Skin epidermis (tissue), 12 donors: ENCODE data around the gene CDK5.
"Not testable (repeated sequence)": the region's sequence is repeated elsewhere in the genome, so short reads cannot be mapped to it uniquely, and the experiment has no call there.

Source experiments
- H3K27ac ChIP-seq, 21 experiments: fragments of 200-600 bp; sonication (generic) in 11 of 21; one replicate each; pipeline ENCODE4 v1.5.0; 2020; ENCODE audit warnings: mild to moderate bottlenecking in 3 of 21, inconsistent platforms in 2 of 21, moderate library complexity in 2 of 21
- H3K4me3 ChIP-seq, 7 experiments: fragments of 200-600 bp; sonication (generic) in 2 of 7; one replicate each; pipeline ENCODE4 v1.5.0; 2020; ENCODE audit warnings: inconsistent platforms in 2 of 7, mild to moderate bottlenecking in 2 of 7, moderate library complexity in 1 of 7

CDK5 gene

DNA sequence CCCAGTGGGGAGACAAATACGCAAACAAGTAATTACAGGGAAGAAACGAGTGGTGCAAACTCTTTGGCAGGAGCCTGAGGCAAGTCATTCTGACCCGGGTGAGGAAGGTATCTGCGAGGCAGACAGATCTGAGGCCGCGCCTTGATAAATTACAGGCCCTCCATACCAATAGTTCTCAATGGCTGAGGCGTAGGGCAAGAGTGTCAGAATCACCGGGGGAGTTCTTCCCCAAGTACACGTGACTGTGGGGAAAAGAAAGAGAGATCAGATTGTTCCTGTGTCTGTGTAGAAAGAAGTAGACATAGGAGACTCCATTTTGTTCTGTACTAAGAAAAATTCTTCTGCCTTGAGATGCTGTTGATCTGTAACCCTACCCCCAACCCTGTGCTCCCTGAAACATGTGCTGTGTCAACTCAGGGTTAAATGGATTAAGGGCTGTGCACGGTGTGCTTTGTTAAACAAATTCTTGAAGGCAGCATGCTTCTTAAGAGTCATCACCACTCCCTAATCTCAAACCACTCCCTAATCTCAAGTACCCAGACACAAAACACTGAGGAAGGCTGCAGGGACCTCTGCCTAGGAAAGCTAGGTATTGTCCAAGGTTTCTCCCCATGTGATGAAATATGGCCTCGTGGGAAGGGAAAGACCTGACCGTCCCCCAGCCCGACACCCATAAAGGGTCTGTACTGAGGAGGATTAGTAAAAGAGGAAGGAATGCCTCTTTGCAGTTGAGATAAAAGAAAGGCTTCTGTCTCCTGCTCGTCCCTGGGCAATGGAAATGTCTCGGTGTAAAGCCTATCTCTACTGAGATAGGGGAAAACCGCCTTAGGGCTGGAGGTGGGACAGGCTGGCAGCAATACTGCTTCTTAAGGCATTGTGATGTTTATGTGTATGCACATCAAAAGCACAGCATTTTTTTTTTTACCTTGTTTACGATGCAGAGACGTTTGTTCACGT is 30.6 kb downstream of the CDK5 start:
- H3K4me3 ChIP-seq: peak overlapping the region in 2 of 7 experiments; percentile 67 to 80
- H3K27ac ChIP-seq: peak overlapping the region in 17 of 21 experiments; percentile 57 to 90 (median 81)

DNA sequence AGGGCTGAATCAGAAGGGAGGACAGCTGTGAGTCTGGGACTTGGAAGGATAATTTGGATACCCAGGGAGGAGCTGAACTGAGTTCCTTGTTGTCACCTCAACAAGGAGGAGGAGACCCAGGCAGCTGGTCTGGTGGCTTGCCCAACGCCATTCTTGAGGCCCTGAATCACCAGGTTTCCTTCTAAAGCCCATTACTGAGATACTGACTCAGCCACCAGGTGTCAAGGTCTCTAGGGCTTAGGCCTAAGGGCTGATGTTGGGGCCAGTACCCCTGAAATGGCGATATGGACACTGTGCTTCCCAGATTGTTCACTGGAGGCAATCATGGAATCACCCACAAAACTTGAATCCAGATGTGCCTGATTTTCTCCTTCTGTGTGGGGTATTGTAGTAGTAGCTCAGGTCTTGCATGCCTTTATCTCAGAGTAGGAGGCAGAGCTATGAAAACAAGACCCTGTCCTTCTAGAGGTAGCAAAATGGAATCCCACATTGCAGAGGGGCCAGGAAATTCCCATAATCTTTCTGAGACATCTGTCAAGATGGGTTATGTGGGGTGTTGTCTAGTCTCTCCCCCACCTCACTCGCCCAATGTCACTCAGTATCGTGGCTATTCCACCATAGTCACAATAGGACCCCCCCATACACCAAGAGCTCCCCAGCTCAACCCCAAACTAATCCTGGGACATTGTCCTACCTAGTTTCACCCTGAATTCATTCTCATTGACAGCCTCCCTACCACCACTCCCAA is 31.6 kb downstream of the CDK5 start:
- Histone ChIP-seq H3K4me3 (no peak overlapping the region), H3K27ac (peak overlapping the region in 1 of 21 experiments; percentile 9)

DNA sequence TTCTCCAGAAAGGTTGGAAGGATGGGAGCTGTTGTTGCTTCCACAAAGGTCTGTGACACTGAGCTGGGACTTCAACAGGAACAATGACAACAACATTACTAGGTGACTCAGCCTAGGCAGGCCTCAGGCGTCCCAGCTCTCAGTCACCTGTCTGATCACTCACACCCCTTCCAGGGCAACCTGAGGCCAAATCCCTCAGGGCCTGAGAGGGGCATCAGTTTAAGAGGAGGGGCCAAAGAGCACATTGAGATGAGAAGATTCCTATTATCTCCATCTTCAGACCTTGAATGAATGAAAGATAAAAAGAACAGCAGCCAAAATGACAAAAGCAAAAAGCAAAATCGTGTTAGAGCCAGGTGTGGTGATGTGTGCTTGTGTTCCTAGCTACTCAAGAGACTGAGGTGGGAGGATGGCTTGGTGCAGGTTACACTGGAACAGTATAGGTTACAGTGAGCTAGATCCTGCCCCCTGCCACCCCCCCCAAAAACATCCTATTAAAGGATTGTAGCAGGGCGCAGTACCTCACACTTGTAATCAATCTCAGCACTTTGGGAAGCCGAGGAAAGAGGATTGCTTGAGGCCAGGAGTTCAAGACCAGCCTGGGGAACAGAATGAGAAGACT is 33.2 kb downstream of the CDK5 start, which contains the start of gene ATG9B:
ATG9B (minus strand) TSS at position 60 of the 622 bp plus-strand sequence. CDS start 71 bp downstream, outside the sequence.
- peak within 1 kb of the TSS in 1 of 21 experiments; percentile 46 for H3K27ac ChIP-seq

DNA sequence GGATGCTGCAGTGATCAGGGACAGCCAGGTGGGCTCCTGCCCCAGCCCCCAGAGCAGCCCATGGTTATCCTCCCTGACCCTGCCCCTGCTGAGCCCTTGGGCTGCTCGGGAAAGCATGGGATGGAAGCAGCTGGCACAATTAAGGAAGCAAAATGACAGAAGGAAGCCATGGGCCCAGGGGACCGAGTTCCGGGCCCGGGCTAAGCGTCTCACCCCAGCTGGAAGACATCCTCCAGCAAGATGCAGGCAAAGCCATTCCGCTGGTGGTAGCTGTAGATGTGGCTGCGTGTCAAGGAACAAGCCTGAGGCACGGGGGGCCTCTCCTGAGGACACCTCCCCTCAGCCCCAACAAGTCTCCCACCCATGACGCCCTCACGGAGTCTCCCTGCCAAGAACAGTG is 34.5 kb downstream of the CDK5 start:
- Histone ChIP-seq H3K4me3 (no peak overlapping the region), H3K27ac (no peak overlapping the region)

More for the DNA sequence above, 33.2 kb downstream of the CDK5 start, which contains the start of gene ATG9B:
- H3K4me3 ChIP-seq: no peak within 1 kb of the TSS

DNA sequence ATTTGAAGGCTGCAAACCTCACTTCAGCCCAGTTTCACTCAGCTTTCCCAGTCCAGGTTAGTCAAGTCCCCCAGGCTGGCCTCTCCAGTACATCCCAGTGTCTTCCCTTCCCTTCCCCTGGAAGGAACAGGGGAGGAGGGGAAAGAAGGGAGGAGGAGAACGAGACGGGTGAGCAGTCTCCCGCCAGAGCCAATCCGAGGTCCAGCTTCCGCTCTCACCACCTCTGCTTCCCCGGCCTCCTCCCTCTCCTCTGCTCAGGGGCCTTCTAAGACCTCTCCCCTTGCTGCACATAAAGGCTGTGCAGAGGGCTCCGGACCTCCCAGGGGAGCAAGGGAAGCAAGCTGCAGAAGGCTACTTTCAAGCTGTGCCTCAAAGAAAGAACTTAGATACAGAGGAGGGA is 37.5 kb downstream of the CDK5 start:
- H3K4me3 ChIP-seq: no peak overlapping the region
- H3K27ac ChIP-seq: no peak overlapping the region

DNA sequence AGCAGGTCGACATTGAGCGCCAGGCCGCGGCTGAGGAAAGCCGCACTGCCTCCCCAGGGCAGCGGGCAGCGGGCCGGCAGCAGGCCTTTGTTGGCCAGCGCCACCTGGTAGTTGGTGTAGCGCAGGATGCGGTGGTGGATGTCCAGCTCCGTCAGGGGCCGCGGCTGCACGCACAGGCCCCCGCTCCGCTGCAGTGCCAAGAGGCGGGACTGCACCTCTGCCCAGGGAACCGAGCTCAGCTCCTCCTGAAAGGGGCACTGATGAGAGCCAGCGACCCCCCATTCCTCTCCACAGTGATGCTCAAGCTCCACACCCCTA is 38.6 kb downstream of the CDK5 start:
- Histone ChIP-seq H3K27ac (no peak overlapping the region), H3K4me3 (peak overlapping the region in 5 of 7 experiments; percentile 13 to 29 (median 16))

GRCh38 chr7:151018421-151019129 is 39.1 kb downstream of the CDK5 start:
- Histone ChIP-seq H3K27ac (no peak overlapping the region), H3K4me3 (peak overlapping the region; percentile 8 to 29 (median 14))

DNA sequence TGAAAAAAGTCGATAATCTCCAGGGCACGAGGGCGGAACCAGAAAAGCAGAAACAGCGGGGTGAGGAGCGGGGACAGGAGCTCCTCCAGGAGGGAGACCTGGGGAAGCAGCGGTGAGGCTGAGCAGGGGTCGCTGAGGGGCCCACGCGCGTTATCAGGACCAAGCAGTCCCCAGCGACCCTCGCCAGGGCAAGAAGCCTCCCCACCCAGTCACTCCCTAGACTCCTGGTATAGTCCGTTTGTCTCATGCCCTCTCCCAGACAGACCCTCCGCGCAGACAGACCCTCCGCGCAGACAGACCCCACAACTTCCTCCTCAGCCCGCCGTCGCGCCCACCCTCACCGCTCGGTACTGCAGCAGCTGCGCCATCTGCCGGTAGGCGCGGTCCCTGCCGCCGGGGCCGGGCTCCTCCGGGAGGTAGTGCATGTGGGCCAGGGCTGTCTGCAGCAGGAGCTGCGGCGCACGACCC is 39.7 kb downstream of the CDK5 start:
- H3K27ac ChIP-seq: peak overlapping the region in 1 of 21 experiments; percentile 1
- peak overlapping the region in 5 of 7 experiments; percentile 0 to 29 (median 14) for H3K4me3 ChIP-seq

DNA sequence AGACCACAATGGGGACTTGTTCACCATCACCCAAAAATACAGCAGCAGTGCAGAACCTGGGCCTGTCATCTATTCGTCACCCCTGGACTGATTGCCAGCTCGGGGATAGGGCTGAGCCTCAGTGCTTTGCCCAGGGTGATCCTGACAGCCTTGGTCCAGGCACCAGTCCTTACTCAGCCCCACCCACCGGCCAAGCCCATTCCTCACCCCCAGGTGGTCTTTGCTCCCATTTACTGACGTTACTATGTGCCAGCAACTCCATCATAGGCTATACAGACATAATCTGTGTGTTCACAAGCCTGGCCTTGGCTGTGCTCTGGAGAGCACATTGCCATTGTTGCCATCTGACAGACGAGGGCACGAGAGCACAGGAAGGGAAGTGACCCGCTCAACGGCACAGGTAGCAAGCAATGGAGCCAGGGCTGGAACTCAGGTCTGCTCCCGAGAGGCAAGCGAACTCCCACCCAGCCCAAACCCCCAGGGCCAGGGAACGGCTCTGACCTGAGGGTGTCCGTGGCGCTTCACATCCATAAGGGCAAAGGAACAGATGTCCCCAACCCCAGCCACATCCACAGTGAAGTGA is 40.2 kb downstream of the CDK5 start:
- Histone ChIP-seq H3K4me3 (peak overlapping the region in 2 of 7 experiments; percentile 14 to 19), H3K27ac (peak overlapping the region in 1 of 21 experiments; percentile 1)

DNA sequence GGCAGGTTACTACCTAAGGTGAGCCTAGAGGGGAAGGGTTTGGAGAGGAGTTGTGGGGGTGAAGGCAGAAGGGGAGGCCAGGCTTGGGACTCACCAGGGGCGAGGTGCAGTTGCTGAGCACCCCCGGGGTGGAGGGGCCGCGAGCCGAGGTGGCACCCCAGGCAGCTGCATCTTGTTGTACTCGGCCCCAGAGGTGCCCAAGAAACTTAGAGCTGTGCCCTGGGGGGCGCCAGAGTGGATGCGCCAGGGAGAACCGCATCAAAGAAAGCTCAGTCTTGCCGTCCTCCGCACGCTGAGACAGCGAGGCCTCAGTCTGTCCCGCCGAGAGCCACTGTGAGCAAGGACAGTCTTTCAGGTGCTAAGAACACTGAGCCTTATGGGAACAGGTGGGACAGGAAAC is 40.8 kb downstream of the CDK5 start:
- Histone ChIP-seq H3K4me3 (no peak overlapping the region), H3K27ac (no peak overlapping the region)

DNA sequence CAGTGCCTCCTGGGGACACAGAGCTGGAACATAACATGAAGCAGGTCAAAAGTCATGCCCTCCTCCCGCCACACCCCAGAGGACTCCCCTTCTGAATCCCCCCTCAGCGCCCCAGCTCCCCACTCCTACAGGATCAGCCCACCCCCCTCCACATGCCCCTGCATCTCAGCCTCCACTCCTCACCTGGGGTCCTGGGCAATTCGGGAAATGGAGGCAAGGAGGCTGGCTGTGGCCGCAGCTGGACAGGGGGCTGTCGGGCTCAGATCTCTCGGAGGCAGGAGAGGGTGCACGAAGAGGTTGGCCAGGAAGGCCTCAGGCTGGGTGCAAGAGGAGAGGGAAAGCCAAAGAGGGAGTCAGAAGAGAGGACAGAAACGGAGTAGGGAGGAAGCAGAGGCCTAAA is 41.2 kb downstream of the CDK5 start:
- Histone ChIP-seq H3K4me3 (no peak overlapping the region), H3K27ac (no peak overlapping the region)

GRCh38 chr7:151015967-151016366 is 41.7 kb downstream of the CDK5 start:
- Histone ChIP-seq H3K4me3 (no peak overlapping the region), H3K27ac (no peak overlapping the region)

GRCh38 chr7:151014950-151015349 is 42.7 kb downstream of the CDK5 start:
- Histone ChIP-seq H3K4me3 (no peak overlapping the region), H3K27ac (peak overlapping the region in 4 of 21 experiments; percentile 6 to 83 (median 22))

DNA sequence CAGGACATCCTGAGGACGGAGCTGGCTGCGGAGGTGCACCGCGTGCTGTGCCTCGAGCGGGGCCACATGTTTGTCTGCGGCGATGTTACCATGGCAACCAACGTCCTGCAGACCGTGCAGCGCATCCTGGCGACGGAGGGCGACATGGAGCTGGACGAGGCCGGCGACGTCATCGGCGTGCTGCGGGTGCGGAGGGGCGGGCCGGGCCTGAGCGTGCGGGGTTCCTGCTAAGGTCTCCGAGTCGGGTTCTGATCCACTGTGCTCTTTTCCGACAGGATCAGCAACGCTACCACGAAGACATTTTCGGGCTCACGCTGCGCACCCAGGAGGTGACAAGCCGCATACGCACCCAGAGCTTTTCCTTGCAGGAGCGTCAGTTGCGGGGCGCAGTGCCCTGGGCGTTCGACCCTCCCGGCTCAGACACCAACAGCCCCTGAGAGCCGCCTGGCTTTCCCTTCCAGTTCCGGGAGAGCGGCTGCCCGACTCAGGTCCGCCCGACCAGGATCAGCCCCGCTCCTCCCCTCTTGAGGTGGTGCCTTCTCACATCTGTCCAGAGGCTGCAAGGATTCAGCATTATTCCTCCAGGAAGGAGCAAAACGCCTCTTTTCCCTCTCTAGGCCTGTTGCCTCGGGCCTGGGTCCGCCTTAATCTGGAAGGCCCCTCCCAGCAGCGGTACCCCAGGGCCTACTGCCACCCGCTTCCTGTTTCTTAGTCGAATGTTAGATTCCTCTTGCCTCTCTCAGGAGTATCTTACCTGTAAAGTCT is 43.8 kb downstream of the CDK5 start:
- Histone ChIP-seq H3K27ac (peak overlapping the region in 14 of 21 experiments; percentile 1 to 83 (median 60)), H3K4me3 (peak overlapping the region; percentile 12 to 35 (median 21))

DNA sequence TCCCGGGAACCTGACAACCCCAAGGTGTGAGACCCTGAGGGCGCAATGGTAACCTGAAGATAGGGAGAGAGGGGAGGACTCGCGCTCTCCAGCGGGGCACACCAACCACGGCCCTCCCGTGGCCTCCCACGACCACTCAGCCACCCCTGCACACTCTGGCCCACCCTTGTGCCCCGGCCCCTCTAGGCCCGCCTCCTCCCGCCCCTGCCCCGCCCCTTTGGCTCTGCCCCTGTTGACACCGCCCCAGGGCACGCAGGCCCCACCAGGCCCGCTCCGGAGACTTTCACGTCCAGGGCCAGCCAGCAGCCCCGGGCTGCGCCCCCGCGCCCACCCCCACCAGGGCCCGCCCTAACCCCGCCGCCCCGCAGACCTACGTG is 44.4 kb downstream of the CDK5 start:
- H3K4me3 ChIP-seq: peak overlapping the region in 6 of 7 experiments; percentile 12 to 35 (median 20)
- H3K27ac ChIP-seq: peak overlapping the region in 4 of 21 experiments; percentile 7 to 77 (median 57)

DNA sequence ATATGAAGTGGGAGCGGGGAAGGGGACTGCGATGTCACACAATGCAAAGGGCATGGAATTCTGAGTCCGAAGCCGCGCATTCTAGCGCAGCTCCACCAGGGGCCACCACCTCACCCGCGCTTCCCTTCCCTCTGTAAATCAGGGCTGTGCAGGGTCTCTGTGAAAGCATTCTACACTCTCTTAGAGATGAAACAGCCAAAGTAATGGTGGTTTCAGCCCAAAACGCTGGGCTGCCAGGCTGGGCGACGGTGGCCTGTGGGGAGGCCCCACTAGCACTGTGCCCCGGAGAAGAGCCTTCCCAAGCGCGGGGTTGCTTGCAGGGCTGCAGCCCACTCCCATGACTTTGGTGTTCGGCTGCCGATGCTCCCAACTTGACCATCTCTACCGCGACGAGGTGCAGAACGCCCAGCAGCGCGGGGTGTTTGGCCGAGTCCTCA is 44.8 kb downstream of the CDK5 start:
- H3K27ac ChIP-seq: peak overlapping the region in 2 of 21 experiments; percentile 7 to 77
- H3K4me3 ChIP-seq: no peak overlapping the region

DNA sequence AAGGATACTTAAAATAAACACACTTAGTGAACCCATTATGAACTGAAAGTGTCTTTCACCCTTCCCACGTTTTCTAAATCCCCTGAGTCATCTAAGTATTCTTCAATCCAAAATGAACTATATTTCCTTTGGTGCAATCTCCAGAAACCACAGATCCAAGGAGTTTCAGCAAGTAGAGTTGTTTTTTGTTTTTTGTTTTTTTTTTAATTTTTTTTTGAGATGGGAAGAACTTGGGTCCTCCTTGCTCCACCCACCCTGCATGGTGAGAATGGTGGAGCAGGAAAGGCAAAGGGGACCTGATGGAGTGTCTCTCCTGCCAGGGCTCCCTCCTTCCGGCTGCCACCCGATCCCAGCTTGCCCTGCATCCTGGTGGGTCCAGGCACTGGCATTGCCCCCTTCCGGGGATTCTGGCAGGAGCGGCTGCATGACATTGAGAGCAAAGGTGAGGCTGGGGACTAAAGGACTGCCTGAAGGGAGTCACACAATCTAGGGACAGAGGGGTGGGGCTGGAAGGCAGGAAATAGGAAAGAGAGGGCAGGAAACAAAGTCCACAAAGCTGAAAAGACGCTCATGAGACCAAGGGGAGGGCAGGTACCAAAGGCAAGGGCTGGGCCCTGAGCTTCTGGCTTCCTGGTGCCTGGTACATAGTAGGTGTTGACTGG is 45.5 kb downstream of the CDK5 start:
- Histone ChIP-seq H3K4me3 (no peak overlapping the region), H3K27ac (peak overlapping the region in 1 of 21 experiments; percentile 34)

DNA sequence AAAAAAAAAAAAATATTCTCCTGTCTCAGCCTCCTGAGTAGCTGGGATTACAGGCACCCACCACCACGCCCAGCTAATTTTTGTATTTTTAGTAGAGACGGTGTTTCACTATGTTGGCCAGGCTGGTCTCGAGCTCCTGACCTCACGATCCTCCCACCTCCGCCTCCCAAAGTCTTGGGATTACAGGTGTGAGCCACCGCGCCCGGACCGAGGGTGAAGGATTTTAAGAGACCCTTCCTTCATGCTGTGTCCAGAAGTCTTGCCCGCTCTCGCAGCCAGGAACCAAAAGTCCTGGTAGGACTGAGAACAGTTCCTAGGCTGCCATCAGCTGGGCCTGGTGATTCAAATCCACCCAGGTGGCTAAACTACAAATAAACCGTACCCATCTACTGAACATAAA is 46.1 kb downstream of the CDK5 start:
- not testable (repeated sequence) for H3K4me3 ChIP-seq, H3K27ac ChIP-seq
